ENCODE measurements around the gene KIAA0040. TPM values are rescaled to one million over a fixed set of nuclear protein-coding genes. Genes with fewer than 3 reads are reported as not detected.

The KIAA0040 gene
- total RNA-seq, 2 experiments from 2014 or later = 25.4 to 26.1 TPM

- CTCF ChIA-PET = interaction anchor here (3.2 kb wide), 1 partner anchor 23 kb away, joined by 11 read pairs; no protein-coding TSS in a partner anchor
- Mint-ChIP-seq H3K4me1 (peaks cover 100% of the 10 kb centered on the region), H3K27me3 (no peaks in the 10 kb centered on the region), H3K36me3 (ENCODE audit: low read depth) (peaks cover 65% of the 10 kb centered on the region), H3K27ac (no peak overlapping the region), H3K4me3 (no peak overlapping the region), H3K9me3 (ENCODE audit: low read depth) (no peaks in the 10 kb centered on the region)
- intact Hi-C loops (cut with DNase I, micrococcal nuclease) = no loop called here
- DNase-seq (no peak), ATAC-seq (no peak)
- POLR2A ChIA-PET = no interaction called here
Observed at GRCh38 chr1:175185903-175186302, 6.7 kb downstream of the KIAA0040 start.

GRCh38 chr1:175183586-175183985 lies 9.0 kb downstream of the KIAA0040 start:
- intact Hi-C loops (cut with DNase I, micrococcal nuclease) = no loop called here

GRCh38 chr1:175182201-175182746 lies 10.3 kb downstream of the KIAA0040 start:
- DNase-seq (no peak), ATAC-seq (no peak)
- no peak overlapping the region for H3K4me3 Mint-ChIP-seq
- no peaks in the 10 kb centered on the region for H3K9me3 Mint-ChIP-seq (ENCODE audit: low read depth)
- intact Hi-C loops (cut with DNase I, micrococcal nuclease) = no loop called here
- H3K27ac Mint-ChIP-seq = no peak overlapping the region
- CTCF ChIA-PET = interaction anchor here (0.7 to 1.8 kb wide), 5 partner anchors 10 to 151 kb away, joined by 3 to 6 read pairs (median 6); no protein-coding TSS in a partner anchor
- no peaks in the 10 kb centered on the region for H3K27me3 Mint-ChIP-seq
- H3K36me3 Mint-ChIP-seq (ENCODE audit: low read depth) = peaks cover 46% of the 10 kb centered on the region
- POLR2A ChIA-PET = no interaction called here
- peaks cover 83% of the 10 kb centered on the region for H3K4me1 Mint-ChIP-seq

More at GRCh38 chr1:175183586-175183985, 9.0 kb downstream of the KIAA0040 start:
- Mint-ChIP-seq H3K9me3 (ENCODE audit: low read depth) (no peaks in the 10 kb centered on the region), H3K4me1 (peaks cover 96% of the 10 kb centered on the region), H3K27me3 (no peaks in the 10 kb centered on the region), H3K27ac (no peak overlapping the region), H3K36me3 (ENCODE audit: low read depth) (peaks cover 53% of the 10 kb centered on the region), H3K4me3 (no peak overlapping the region)
- CTCF ChIA-PET = interaction anchor here (0.6 to 1.9 kb wide), 8 partner anchors 8 to 374 kb away, joined by 3 to 10 read pairs (median 4); no protein-coding TSS in a partner anchor
- no peak for DNase-seq
- POLR2A ChIA-PET = interaction anchor here (1.3 kb wide), 1 partner anchor 8 kb away, joined by 6 read pairs; no protein-coding TSS in a partner anchor
- ATAC-seq = no peak

- intact Hi-C loops (cut with DNase I, micrococcal nuclease) = no loop called here
- H3K9me3 Mint-ChIP-seq (ENCODE audit: low read depth) = no peaks in the 10 kb centered on the region
- no peak overlapping the region for H3K4me3 Mint-ChIP-seq
- CTCF ChIA-PET = interaction anchor here (0.7 to 3.0 kb wide), 5 partner anchors 9 to 138 kb away, joined by 3 to 11 read pairs (median 9); partner anchors contain the start of gene KIAA0040
- ATAC-seq = no peak
- POLR2A ChIA-PET = no interaction called here
- peaks cover 40% of the 10 kb centered on the region for H3K36me3 Mint-ChIP-seq (ENCODE audit: low read depth)
- no peak overlapping the region for H3K27ac Mint-ChIP-seq
- H3K4me1 Mint-ChIP-seq = peaks cover 62% of the 10 kb centered on the region
- no peaks in the 10 kb centered on the region for H3K27me3 Mint-ChIP-seq
- DNase-seq = no peak
Observed at GRCh38 chr1:175179837-175180590, 12.6 kb downstream of the KIAA0040 start.

GRCh38 chr1:175178456-175178855 lies 14.1 kb downstream of the KIAA0040 start:
- ChIA-PET POLR2A (no interaction called here), CTCF (interaction anchor here (3.0 kb wide), 1 partner anchor 13 kb away, joined by 9 read pairs; the partner anchor contains the start of gene KIAA0040)
- H3K4me3 Mint-ChIP-seq = no peak overlapping the region
- no peaks in the 10 kb centered on the region for H3K9me3 Mint-ChIP-seq (ENCODE audit: low read depth)
- intact Hi-C loops (cut with DNase I, micrococcal nuclease) = no loop called here
- no peak for DNase-seq
- ATAC-seq = no peak
- H3K27ac Mint-ChIP-seq = no peak overlapping the region
- H3K36me3 Mint-ChIP-seq (ENCODE audit: low read depth) = peaks cover 42% of the 10 kb centered on the region
- no peaks in the 10 kb centered on the region for H3K27me3 Mint-ChIP-seq
- peaks cover 57% of the 10 kb centered on the region for H3K4me1 Mint-ChIP-seq

- no peaks in the 10 kb centered on the region for H3K27me3 Mint-ChIP-seq
- no peak overlapping the region for H3K4me3 Mint-ChIP-seq
- no peak overlapping the region for H3K27ac Mint-ChIP-seq
- no peak for ATAC-seq
- CTCF ChIA-PET = interaction anchor here (3.0 kb wide), 1 partner anchor 13 kb away, joined by 9 read pairs; the partner anchor contains the start of gene KIAA0040
- intact Hi-C loops (cut with DNase I, micrococcal nuclease) = no loop called here
- no peak for DNase-seq
- peaks cover 39% of the 10 kb centered on the region for H3K36me3 Mint-ChIP-seq (ENCODE audit: low read depth)
- peaks cover 54% of the 10 kb centered on the region for H3K4me1 Mint-ChIP-seq
- POLR2A ChIA-PET = no interaction called here
- H3K9me3 Mint-ChIP-seq (ENCODE audit: low read depth) = no peaks in the 10 kb centered on the region
Observed at GRCh38 chr1:175178056-175178455, 14.5 kb downstream of the KIAA0040 start.

GRCh38 chr1:175176246-175176645 lies 16.3 kb downstream of the KIAA0040 start:
- DNase-seq = no peak
- peaks cover 27% of the 10 kb centered on the region for H3K36me3 Mint-ChIP-seq (ENCODE audit: low read depth)
- CTCF ChIA-PET = interaction anchor here (0.7 to 0.9 kb wide), 2 partner anchors 15 to 25 kb away, joined by 3 to 4 read pairs; no protein-coding TSS in a partner anchor
- no peak overlapping the region for H3K27ac Mint-ChIP-seq
- POLR2A ChIA-PET = no interaction called here
- no peak for ATAC-seq
- no peaks in the 10 kb centered on the region for H3K27me3 Mint-ChIP-seq
- H3K4me3 Mint-ChIP-seq = no peak overlapping the region
- peaks cover 46% of the 10 kb centered on the region for H3K4me1 Mint-ChIP-seq
- intact Hi-C loops (cut with DNase I, micrococcal nuclease) = no loop called here
- H3K9me3 Mint-ChIP-seq (ENCODE audit: low read depth) = no peaks in the 10 kb centered on the region

GRCh38 chr1:175174309-175175102 lies 18.1 kb downstream of the KIAA0040 start:
- H3K27ac Mint-ChIP-seq = no peak overlapping the region
- ATAC-seq (no peak), DNase-seq (no peak)
- no peaks in the 10 kb centered on the region for H3K9me3 Mint-ChIP-seq (ENCODE audit: low read depth)
- ChIA-PET CTCF (interaction anchor here (0.7 to 2.0 kb wide), 6 partner anchors 9 to 149 kb away, joined by 3 to 9 read pairs (median 4); no protein-coding TSS in a partner anchor), POLR2A (no interaction called here)
- H3K4me1 Mint-ChIP-seq = peaks cover 48% of the 10 kb centered on the region
- peaks cover 35% of the 10 kb centered on the region for H3K36me3 Mint-ChIP-seq (ENCODE audit: low read depth)
- H3K27me3 Mint-ChIP-seq = no peaks in the 10 kb centered on the region
- H3K4me3 Mint-ChIP-seq = no peak overlapping the region
- intact Hi-C loops (cut with DNase I, micrococcal nuclease) = no loop called here

- POLR2A ChIA-PET = no interaction called here
Observed at GRCh38 chr1:175173531-175173930, 19.0 kb downstream of the KIAA0040 start.

GRCh38 chr1:175172503-175172902 lies 20.1 kb downstream of the KIAA0040 start:
- ATAC-seq (no peak), DNase-seq (no peak)
- H3K27ac Mint-ChIP-seq = no peak overlapping the region
- no peaks in the 10 kb centered on the region for H3K27me3 Mint-ChIP-seq
- H3K4me1 Mint-ChIP-seq = peaks cover 52% of the 10 kb centered on the region
- H3K4me3 Mint-ChIP-seq = no peak overlapping the region
- POLR2A ChIA-PET = no interaction called here
- intact Hi-C loops (cut with DNase I, micrococcal nuclease) = no loop called here
- CTCF ChIA-PET = interaction anchor here (0.8 to 2.1 kb wide), 7 partner anchors 10 to 154 kb away, joined by 3 to 9 read pairs (median 6); no protein-coding TSS in a partner anchor
- H3K9me3 Mint-ChIP-seq (ENCODE audit: low read depth) = no peaks in the 10 kb centered on the region
- peaks cover 32% of the 10 kb centered on the region for H3K36me3 Mint-ChIP-seq (ENCODE audit: low read depth)

More at GRCh38 chr1:175173531-175173930, 19.0 kb downstream of the KIAA0040 start:
- no peaks in the 10 kb centered on the region for H3K9me3 Mint-ChIP-seq (ENCODE audit: low read depth)
- H3K4me3 Mint-ChIP-seq = no peak overlapping the region
- no peak overlapping the region for H3K27ac Mint-ChIP-seq
- H3K27me3 Mint-ChIP-seq = no peaks in the 10 kb centered on the region
- intact Hi-C loops (cut with DNase I, micrococcal nuclease) = no loop called here
- CTCF ChIA-PET = interaction anchor here (0.7 to 2.0 kb wide), 8 partner anchors 10 to 150 kb away, joined by 3 to 9 read pairs (median 4); no protein-coding TSS in a partner anchor
- no peak for ATAC-seq
- H3K4me1 Mint-ChIP-seq = peaks cover 49% of the 10 kb centered on the region
- DNase-seq = no peak
- H3K36me3 Mint-ChIP-seq (ENCODE audit: low read depth) = peaks cover 36% of the 10 kb centered on the region
